ENCODE results near the gene HOXB8.
A peak's percentile ranks its signal among the peaks of the same experiment; 100 is the strongest.

HOXB8 gene

DNA sequence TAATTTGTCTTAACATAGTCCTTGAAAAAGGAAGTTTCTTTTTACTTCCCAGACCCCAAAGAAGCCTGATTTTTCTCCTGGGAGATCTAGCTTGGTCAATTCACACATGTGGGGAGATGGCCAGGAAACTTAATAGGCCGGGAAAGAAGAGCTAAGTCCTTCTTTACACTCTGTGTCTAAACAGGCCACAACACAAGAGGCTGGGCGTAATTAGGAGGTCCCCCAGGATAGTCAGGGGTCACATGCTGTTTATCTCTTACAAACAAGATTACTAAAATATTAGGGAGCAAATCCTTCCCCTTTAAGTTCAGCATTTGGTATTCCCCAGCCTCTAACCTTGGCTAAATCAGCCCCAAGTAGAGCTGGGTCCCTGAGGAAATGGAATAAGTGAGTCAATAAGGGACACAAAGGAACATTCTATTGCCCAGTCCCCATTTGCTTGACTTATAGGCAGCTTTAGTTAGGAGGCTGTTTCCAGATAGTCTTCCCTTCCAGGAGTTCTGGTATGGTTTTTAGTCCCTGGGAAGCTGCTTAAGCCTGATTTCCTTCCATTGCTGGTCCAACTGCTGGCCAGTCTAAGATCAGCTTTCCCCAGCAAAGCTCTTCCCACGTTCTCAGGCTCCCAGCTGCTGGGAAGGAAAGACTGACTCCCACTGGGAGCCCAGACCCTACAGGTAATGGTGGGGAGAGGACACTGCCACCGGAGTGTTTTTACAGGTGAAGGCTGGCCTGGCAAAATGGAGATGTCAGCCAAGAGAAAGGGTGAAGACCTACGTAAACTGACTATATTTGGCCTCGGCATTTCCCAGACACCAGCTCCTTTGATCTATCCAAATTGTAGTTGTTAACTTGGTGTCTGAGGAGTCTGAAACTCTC is 25.1 kb upstream of the HOXB8 start:
- Mint-ChIP-seq H3K4me1 (peaks cover 20% of the 10 kb centered on the region), H3K27me3 (ENCODE audit: low read depth) (peaks cover 100% of the 10 kb centered on the region), H3K36me3 (ENCODE audit: low read depth) (no peaks in the 10 kb centered on the region), H3K27ac (no peak overlapping the region), H3K9me3 (no peaks in the 10 kb centered on the region), H3K4me3 (peak overlapping the region in 1 of 3 experiments; percentile 22)
- TF ChIP-seq, protein P1, sequence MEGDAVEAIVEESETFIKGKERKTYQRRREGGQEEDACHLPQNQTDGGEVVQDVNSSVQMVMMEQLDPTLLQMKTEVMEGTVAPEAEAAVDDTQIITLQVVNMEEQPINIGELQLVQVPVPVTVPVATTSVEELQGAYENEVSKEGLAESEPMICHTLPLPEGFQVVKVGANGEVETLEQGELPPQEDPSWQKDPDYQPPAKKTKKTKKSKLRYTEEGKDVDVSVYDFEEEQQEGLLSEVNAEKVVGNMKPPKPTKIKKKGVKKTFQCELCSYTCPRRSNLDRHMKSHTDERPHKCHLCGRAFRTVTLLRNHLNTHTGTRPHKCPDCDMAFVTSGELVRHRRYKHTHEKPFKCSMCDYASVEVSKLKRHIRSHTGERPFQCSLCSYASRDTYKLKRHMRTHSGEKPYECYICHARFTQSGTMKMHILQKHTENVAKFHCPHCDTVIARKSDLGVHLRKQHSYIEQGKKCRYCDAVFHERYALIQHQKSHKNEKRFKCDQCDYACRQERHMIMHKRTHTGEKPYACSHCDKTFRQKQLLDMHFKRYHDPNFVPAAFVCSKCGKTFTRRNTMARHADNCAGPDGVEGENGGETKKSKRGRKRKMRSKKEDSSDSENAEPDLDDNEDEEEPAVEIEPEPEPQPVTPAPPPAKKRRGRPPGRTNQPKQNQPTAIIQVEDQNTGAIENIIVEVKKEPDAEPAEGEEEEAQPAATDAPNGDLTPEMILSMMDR (IDR thresholded peaks at IDR 0.05; ENCODE audit: unreplicated experiment in 3 of 3) = no peak

DNA sequence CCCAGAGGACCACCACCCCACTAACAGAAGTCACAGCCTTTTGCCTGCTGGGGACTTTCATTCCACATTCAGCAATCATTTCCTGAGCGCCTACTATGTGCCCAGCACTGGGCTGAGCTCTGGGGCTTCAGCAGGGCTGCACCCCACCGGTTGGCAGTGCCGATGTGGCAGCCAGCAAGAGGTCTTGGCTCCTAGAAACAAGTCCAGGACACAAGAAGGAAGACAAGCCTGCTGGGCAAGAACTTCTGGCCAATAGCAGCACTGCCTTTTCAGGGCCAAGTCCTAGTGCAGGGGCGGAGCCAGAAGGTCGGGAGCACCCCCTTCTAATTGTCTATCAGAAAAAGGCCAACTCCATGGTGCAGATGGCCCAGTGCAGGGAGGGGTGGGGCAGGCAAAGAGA is 24.0 kb upstream of the HOXB8 start:
- H3K27ac Mint-ChIP-seq = no peak overlapping the region
- peaks cover 100% of the 10 kb centered on the region for H3K27me3 Mint-ChIP-seq (ENCODE audit: low read depth)
- no peaks in the 10 kb centered on the region for H3K9me3 Mint-ChIP-seq
- H3K4me1 Mint-ChIP-seq = peaks cover 11% of the 10 kb centered on the region
- H3K36me3 Mint-ChIP-seq (ENCODE audit: low read depth) = no peaks in the 10 kb centered on the region
- peak overlapping the region in 1 of 3 experiments; percentile 27 for H3K4me3 Mint-ChIP-seq
- TF ChIP-seq, protein P1 (IDR thresholded peaks at IDR 0.05; ENCODE audit: unreplicated experiment in 3 of 3) = no peak

DNA sequence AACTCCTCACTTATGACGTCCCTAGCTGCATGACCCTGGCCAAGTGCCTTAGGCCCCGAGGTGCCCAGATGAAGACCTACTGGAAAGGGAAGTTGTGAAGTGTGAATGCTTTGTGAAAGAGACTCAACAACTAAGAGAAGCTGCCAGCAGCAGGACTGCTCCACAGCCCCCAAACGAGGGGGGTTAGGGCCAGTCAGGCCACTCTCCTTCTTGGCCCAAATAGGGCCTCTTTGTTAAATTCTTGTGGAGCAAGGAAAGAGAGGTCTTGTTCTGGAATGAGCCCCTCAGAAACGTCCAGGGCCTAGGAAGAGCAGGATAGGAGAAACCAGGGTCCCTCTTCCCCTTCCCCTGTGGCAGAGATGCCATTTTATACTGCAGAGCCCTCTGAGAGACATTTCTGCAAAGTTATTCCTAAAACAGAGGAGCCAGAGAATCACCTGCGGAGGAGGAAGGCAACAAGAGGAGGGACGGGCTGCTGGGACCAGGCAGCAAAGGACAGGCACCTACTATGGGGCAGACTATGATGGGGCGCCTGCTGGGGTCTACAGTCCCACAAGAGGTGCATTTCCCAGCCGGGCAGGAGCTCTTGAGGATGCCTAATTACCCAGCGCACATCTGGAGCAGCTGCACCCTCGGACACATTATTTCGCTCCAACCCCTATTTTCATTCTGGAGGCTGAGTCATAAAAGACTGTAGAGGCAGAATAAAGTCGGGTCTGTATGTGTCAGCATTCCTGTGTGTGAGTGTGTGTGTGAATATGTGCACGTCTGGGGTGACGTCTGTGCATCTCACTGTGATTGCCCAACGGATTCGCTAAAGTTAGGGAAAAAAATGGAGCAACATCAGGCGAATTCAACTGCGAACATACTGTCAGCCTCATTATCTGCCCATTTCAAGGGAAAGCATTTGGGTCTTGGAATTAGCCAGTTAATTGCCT is 22.5 kb upstream of the HOXB8 start:
- Mint-ChIP-seq H3K27ac (no peak overlapping the region), H3K4me1 (peaks cover 10% of the 10 kb centered on the region), H3K27me3 (ENCODE audit: low read depth) (peaks cover 100% of the 10 kb centered on the region), H3K36me3 (ENCODE audit: low read depth) (no peaks in the 10 kb centered on the region), H3K4me3 (peak overlapping the region in 1 of 3 experiments; percentile 55), H3K9me3 (peaks cover 3% of the 10 kb centered on the region)
- TF ChIP-seq, protein P1 (IDR thresholded peaks at IDR 0.05; ENCODE audit: unreplicated experiment in 3 of 3) = no peak

DNA sequence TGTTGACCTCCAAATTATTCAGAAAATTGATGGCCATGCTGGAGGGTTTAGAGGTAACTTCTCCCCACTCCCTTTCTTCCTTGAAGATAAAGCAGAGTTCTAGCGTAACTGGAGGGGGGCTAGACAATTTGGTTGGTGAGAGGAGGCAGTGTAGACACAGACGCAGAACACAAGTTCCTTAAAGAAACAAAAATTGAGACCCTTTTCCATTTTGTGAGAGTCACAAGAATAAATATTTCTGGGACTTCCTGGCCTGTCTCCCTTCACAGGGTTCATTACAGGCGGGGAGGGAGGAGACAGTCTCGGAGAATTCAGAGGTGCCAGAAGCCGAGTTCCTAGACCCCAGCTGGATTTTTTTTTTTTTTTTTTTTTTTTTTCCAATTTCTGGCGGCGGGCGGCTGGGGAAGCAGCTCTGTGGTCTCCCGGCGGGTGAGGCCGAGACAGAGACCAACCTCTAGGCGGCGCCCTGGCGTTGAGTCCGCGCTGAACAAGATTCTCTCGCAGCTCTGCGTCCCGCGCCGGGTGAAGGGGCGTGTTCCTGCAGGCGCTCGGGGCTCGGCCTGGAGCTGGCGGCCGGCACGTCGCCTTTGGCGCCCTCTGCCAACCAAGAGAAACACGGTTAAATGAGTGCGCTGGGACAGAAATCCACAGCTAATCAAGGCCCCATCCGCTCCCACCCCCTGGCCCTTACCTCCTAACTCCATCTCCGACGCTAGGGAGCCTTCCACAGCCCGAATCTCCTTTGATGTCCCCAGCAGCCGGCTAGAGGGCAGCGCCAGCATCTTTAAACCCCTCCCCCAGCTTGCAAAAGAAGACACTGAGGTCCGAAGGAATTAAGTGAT is 21.3 kb upstream of the HOXB8 start:
- H3K36me3 Mint-ChIP-seq (ENCODE audit: low read depth) = no peaks in the 10 kb centered on the region
- peaks cover 100% of the 10 kb centered on the region for H3K27me3 Mint-ChIP-seq (ENCODE audit: low read depth)
- no peak overlapping the region for H3K27ac Mint-ChIP-seq
- peaks cover 11% of the 10 kb centered on the region for H3K4me1 Mint-ChIP-seq
- H3K4me3 Mint-ChIP-seq = peak overlapping the region; percentile 12 to 55 (median 44)
- H3K9me3 Mint-ChIP-seq = peaks cover 3% of the 10 kb centered on the region
- TF ChIP-seq, protein P1 (IDR thresholded peaks at IDR 0.05; ENCODE audit: unreplicated experiment in 3 of 3) = peak; percentile 76 to 85 (median 85)

DNA sequence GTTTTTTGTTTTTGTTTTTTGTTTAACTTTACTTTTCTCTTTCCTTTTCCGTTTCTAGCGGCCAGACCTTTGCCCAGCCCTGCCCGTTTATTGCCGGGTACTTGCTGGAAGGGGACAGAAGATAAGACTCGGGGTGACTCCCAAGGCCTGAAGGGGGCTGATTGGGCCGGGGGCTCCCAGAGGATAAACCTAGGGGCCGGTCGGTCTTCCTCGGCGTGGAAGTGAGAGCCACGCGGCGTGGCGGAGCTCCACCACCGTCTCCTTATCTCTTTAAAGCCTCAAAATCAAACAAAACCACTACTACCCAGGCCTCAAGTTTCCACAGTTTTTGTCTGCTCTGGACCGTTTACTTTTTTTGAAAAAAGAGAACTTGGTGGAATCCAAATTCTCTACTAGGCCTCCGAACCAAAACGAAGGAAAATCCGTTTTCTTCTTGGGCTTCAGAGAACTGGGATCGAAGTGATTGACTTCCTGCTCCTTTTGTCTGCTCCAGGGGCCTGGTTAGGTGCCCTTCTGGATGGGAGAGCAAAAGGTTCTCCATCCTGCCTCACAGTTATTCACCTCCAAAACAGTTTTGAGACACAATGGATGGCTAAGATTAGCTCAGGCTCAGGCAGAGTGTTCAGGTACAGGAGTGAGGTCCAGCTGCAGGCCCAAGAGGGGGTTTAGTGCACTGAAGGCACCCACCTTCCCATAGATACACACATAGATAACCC is 19.6 kb upstream of the HOXB8 start:
- Mint-ChIP-seq H3K27ac (no peak overlapping the region), H3K36me3 (ENCODE audit: low read depth) (no peaks in the 10 kb centered on the region), H3K27me3 (ENCODE audit: low read depth) (peaks cover 100% of the 10 kb centered on the region), H3K4me3 (peak overlapping the region in 2 of 3 experiments; percentile 60 to 72), H3K4me1 (peaks cover 11% of the 10 kb centered on the region), H3K9me3 (peaks cover 3% of the 10 kb centered on the region)
- TF ChIP-seq, protein P1 (IDR thresholded peaks at IDR 0.05; ENCODE audit: unreplicated experiment in 3 of 3) = no peak
